Trophoblast cell (in vitro differentiated cells and primary cell): ENCODE results near the gene GRHPR.

Experiments used
- DNase-seq, 2 donors: peaks; one replicate each; pipeline ENCODE4 v3.0.0-alpha.2; 2016
- H2AFZ ChIP-seq: 2 replicates; pipeline ENCODE4 v1.6.1; 2013; ENCODE audit warnings: low read length, moderate library complexity, mild to moderate bottlenecking; ENCODE audit not compliant: insufficient read depth, poor library complexity
- H2AK5ac ChIP-seq: 2 replicates; pipeline ENCODE4 v1.6.1; 2013; ENCODE audit warnings: mild to moderate bottlenecking, low read length
- H2BK120ac ChIP-seq: 2 replicates; pipeline ENCODE4 v1.6.1; 2013; ENCODE audit warnings: low read length, mild to moderate bottlenecking, moderate library complexity; ENCODE audit not compliant: insufficient read depth, poor library complexity
- H2BK12ac ChIP-seq: 2 replicates; pipeline ENCODE4 v1.6.1; 2013; ENCODE audit warnings: mild to moderate bottlenecking, low read length, moderate library complexity
- H2BK5ac ChIP-seq: 2 replicates; pipeline ENCODE4 v1.6.1; 2013; ENCODE audit warnings: low read length, low read depth, moderate library complexity, mild to moderate bottlenecking; ENCODE audit not compliant: poor library complexity
- H3K14ac ChIP-seq: 2 replicates; pipeline ENCODE4 v1.6.1; 2013; ENCODE audit warnings: mild to moderate bottlenecking, low read length
- H3K18ac ChIP-seq: 2 replicates; pipeline ENCODE4 v1.6.1; 2013; ENCODE audit warnings: mild to moderate bottlenecking, low read length
- H3K23ac ChIP-seq: 2 replicates; pipeline ENCODE4 v1.6.1; 2013; ENCODE audit warnings: low read length
- H3K27ac ChIP-seq: 2 replicates; pipeline ENCODE4 v1.5.1; 2013; ENCODE audit warnings: low read depth, mild to moderate bottlenecking, inconsistent platforms, low read length, moderate library complexity
- H3K27me3 ChIP-seq: 2 replicates; pipeline ENCODE4 v1.6.1; 2013; ENCODE audit warnings: inconsistent platforms, mild to moderate bottlenecking, low read length, moderate library complexity; ENCODE audit not compliant: insufficient read depth
- H3K36me3 ChIP-seq, 2 experiments: 1 replicate in 1 of 2; 2 replicates in 1 of 2; pipeline ENCODE4 v1.6.1; 2013; ENCODE audit warnings: low read length in 2 of 2, mild to moderate bottlenecking in 2 of 2, moderate library complexity in 1 of 2; ENCODE audit not compliant: insufficient read depth in 2 of 2, control insufficient read depth in 1 of 2
- H3K4ac ChIP-seq: 2 replicates; pipeline ENCODE4 v1.6.1; 2013; ENCODE audit warnings: low read depth, mild to moderate bottlenecking, low read length, moderate library complexity
- H3K4me1 ChIP-seq, 2 experiments: 1 replicate in 1 of 2; 2 replicates in 1 of 2; pipeline ENCODE4 v1.6.1; 2013; ENCODE audit warnings: low read length in 2 of 2, mild to moderate bottlenecking in 2 of 2, moderate library complexity in 1 of 2; ENCODE audit not compliant: insufficient read depth in 2 of 2, control insufficient read depth in 1 of 2
- H3K4me2 ChIP-seq: 2 replicates; pipeline ENCODE4 v1.6.1; 2013; ENCODE audit warnings: inconsistent platforms, mild to moderate bottlenecking, low read length, moderate library complexity
- H3K4me3 ChIP-seq: 2 replicates; pipeline ENCODE4 v1.5.1; 2013; ENCODE audit warnings: mild to moderate bottlenecking, low read depth, low read length, inconsistent platforms
- H3K79me1 ChIP-seq: one replicate; pipeline ENCODE4 v1.6.1; 2013; ENCODE audit warnings: low read length
- H3K79me2 ChIP-seq: 2 replicates; pipeline ENCODE4 v1.6.1; 2013; ENCODE audit warnings: low read length, mild to moderate bottlenecking; ENCODE audit not compliant: control insufficient read depth, insufficient read depth, poor library complexity
- H3K9ac ChIP-seq: 2 replicates; pipeline ENCODE4 v1.6.1; 2013; ENCODE audit warnings: mild to moderate bottlenecking, low read length
- H3K9me3 ChIP-seq: 2 replicates; pipeline ENCODE4 v1.6.1; 2013; ENCODE audit warnings: low read depth, mild to moderate bottlenecking, control low read depth, inconsistent platforms, low read length; ENCODE audit not compliant: insufficient read depth
- H4K12ac ChIP-seq: 2 replicates; pipeline ENCODE4 v1.6.1; 2013; ENCODE audit warnings: low read depth, mild to moderate bottlenecking, low read length, moderate library complexity
- H4K8ac ChIP-seq: 2 replicates; pipeline ENCODE4 v1.6.1; 2013; ENCODE audit warnings: low read depth, mild to moderate bottlenecking, low read length, moderate library complexity
- H4K91ac ChIP-seq: one replicate; pipeline ENCODE4 v1.6.1; 2013; ENCODE audit warnings: low read depth, mild to moderate bottlenecking, low read length, moderate library complexity
- WGBS: extraction: QIAGEN DNeasy Blood & Tissue Kit; methylation state at CpG from one replicate; pipeline ENCODE4 v1.1.7; 2013; ENCODE audit warnings: missing lambda C conversion rate; ENCODE audit not compliant: insufficient read length, insufficient coverage; ENCODE audit errors: extremely low coverage; 5-methylcytosine and 5-hydroxymethylcytosine counted together

The GRHPR gene

DNA sequence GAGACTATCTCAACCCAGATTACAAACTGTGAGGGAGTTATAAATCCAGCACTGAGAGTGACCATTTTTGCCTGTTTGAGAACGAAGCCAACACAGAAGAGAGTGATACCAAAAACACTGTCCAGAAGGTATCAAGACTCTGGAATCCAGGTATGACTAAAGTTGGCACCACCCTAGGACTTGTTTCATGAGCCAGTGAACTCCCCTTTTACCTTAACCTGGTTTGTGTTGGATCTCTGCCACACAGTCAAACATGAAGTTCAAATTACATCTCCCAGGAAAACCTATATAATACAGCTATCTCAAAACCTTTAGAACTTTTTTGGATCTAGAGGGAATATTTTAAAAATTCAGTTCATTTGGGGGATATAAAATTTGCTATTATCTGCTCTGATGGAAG lies 31.3 kb downstream of the GRHPR start:
- no peak overlapping the region for H3K4me3 ChIP-seq
- no peaks in the 10 kb centered on the region for H3K79me2 ChIP-seq
- peaks cover 3 to 8% of the 10 kb centered on the region in 2 experiments for H3K36me3 ChIP-seq
- no peak overlapping the region for H3K23ac ChIP-seq
- no peak for DNase-seq
- no peak overlapping the region for H2BK12ac ChIP-seq
- no CpG with 5 or more reads among the region's 1 CpG for WGBS
- H3K4me1 ChIP-seq: peaks cover 0 to 1% of the 10 kb centered on the region in 2 experiments
- no peak overlapping the region for H3K18ac ChIP-seq
- no peak overlapping the region for H3K9ac ChIP-seq
- H4K12ac ChIP-seq: no peak overlapping the region
- no peak overlapping the region for H4K91ac ChIP-seq
- H3K14ac ChIP-seq: no peak overlapping the region
- H3K4me2 ChIP-seq: no peak overlapping the region
- no peak overlapping the region for H4K8ac ChIP-seq
- no peak overlapping the region for H2BK120ac ChIP-seq
- no peaks in the 10 kb centered on the region for H3K9me3 ChIP-seq
- H3K27me3 ChIP-seq: no peaks in the 10 kb centered on the region
- H3K4ac ChIP-seq: no peak overlapping the region
- no peak overlapping the region for H2AFZ ChIP-seq
- H3K79me1 ChIP-seq: no peaks in the 10 kb centered on the region
- H3K27ac ChIP-seq: no peak overlapping the region
- no peak overlapping the region for H2AK5ac ChIP-seq
- H2BK5ac ChIP-seq: no peak overlapping the region

DNA sequence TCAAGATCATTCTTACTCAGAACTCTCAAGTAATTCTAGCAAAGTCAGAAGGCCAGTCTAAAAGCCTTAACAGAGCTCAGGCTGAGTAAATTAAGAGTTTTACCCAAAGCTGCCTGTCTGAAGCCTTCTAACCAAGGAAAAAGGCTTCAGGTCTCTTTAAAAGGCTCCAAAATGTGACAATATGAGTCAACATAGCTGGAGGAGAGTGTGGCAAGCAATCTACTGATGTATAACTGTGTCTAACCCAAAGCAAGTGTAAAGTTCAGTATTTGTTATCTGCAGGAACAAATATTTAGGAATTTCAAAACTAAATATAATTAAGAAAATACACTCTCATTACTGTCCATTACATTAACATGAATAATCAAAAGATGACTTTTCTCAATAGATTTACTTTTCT lies 31.7 kb downstream of the GRHPR start:
- no peak overlapping the region for H3K14ac ChIP-seq
- no peak overlapping the region for H2AFZ ChIP-seq
- H3K4me2 ChIP-seq: no peak overlapping the region
- H3K9me3 ChIP-seq: no peaks in the 10 kb centered on the region
- no peaks in the 10 kb centered on the region for H3K27me3 ChIP-seq
- no peak overlapping the region for H2AK5ac ChIP-seq
- H3K4ac ChIP-seq: no peak overlapping the region
- no peak overlapping the region for H4K8ac ChIP-seq
- no peak overlapping the region for H4K12ac ChIP-seq
- H2BK5ac ChIP-seq: no peak overlapping the region
- H2BK120ac ChIP-seq: no peak overlapping the region
- H3K4me3 ChIP-seq: no peak overlapping the region
- H2BK12ac ChIP-seq: no peak overlapping the region
- H3K23ac ChIP-seq: no peak overlapping the region
- no peaks in the 10 kb centered on the region for H3K79me1 ChIP-seq
- no peaks in the 10 kb centered on the region for H3K79me2 ChIP-seq
- H3K27ac ChIP-seq: no peak overlapping the region
- H4K91ac ChIP-seq: no peak overlapping the region
- H3K18ac ChIP-seq: no peak overlapping the region
- no peak overlapping the region for H3K9ac ChIP-seq
- DNase-seq: no peak
- peaks cover 0 to 1% of the 10 kb centered on the region in 2 experiments for H3K4me1 ChIP-seq
- H3K36me3 ChIP-seq: peaks cover 2 to 8% of the 10 kb centered on the region in 2 experiments

- Histone ChIP-seq H3K18ac (no peak overlapping the region), H2BK5ac (no peak overlapping the region), H3K4me1 (peaks cover 0 to 1% of the 10 kb centered on the region in 2 experiments), H3K9me3 (no peaks in the 10 kb centered on the region), H2BK120ac (no peak overlapping the region), H4K8ac (no peak overlapping the region), H2AK5ac (no peak overlapping the region), H3K4me2 (no peak overlapping the region), H3K9ac (no peak overlapping the region), H2AFZ (no peak overlapping the region), H3K79me2 (peaks cover 2% of the 10 kb centered on the region), H3K36me3 (peaks cover 0 to 5% of the 10 kb centered on the region in 2 experiments), H3K4ac (no peak overlapping the region), H3K79me1 (no peaks in the 10 kb centered on the region), H2BK12ac (no peak overlapping the region), H4K12ac (no peak overlapping the region), H3K27me3 (no peaks in the 10 kb centered on the region), H3K27ac (no peak overlapping the region), H4K91ac (no peak overlapping the region), H3K14ac (no peak overlapping the region), H3K23ac (no peak overlapping the region), H3K4me3 (no peak overlapping the region)
- WGBS: no CpG with 5 or more reads among the region's 7 CpGs
- DNase-seq: no peak
Observed at GRCh38 chr9:37455884-37456647, 33.6 kb downstream of the GRHPR start.

GRCh38 chr9:37456817-37457216 lies 34.3 kb downstream of the GRHPR start:
- no peaks in the 10 kb centered on the region for H3K79me1 ChIP-seq
- H3K4me1 ChIP-seq: peaks cover 0 to 1% of the 10 kb centered on the region in 2 experiments
- H2BK120ac ChIP-seq: no peak overlapping the region
- H3K9me3 ChIP-seq: no peaks in the 10 kb centered on the region
- H2AK5ac ChIP-seq: no peak overlapping the region
- H2AFZ ChIP-seq: no peak overlapping the region
- no peak overlapping the region for H3K4me3 ChIP-seq
- H3K9ac ChIP-seq: no peak overlapping the region
- H4K8ac ChIP-seq: no peak overlapping the region
- DNase-seq: no peak
- no peak overlapping the region for H3K23ac ChIP-seq
- no peak overlapping the region for H3K27ac ChIP-seq
- H3K79me2 ChIP-seq: peaks cover 4% of the 10 kb centered on the region
- no peak overlapping the region for H4K91ac ChIP-seq
- no peak overlapping the region for H2BK5ac ChIP-seq
- H3K27me3 ChIP-seq: no peaks in the 10 kb centered on the region
- H3K4me2 ChIP-seq: no peak overlapping the region
- H3K14ac ChIP-seq: no peak overlapping the region
- no CpG with 5 or more reads among the region's 1 CpG for WGBS
- H2BK12ac ChIP-seq: no peak overlapping the region
- H3K18ac ChIP-seq: no peak overlapping the region
- no peak overlapping the region for H3K4ac ChIP-seq
- peaks cover 0 to 5% of the 10 kb centered on the region in 2 experiments for H3K36me3 ChIP-seq
- no peak overlapping the region for H4K12ac ChIP-seq
